ENCODE results near the gene ONECUT1.

ONECUT1 gene

DNA sequence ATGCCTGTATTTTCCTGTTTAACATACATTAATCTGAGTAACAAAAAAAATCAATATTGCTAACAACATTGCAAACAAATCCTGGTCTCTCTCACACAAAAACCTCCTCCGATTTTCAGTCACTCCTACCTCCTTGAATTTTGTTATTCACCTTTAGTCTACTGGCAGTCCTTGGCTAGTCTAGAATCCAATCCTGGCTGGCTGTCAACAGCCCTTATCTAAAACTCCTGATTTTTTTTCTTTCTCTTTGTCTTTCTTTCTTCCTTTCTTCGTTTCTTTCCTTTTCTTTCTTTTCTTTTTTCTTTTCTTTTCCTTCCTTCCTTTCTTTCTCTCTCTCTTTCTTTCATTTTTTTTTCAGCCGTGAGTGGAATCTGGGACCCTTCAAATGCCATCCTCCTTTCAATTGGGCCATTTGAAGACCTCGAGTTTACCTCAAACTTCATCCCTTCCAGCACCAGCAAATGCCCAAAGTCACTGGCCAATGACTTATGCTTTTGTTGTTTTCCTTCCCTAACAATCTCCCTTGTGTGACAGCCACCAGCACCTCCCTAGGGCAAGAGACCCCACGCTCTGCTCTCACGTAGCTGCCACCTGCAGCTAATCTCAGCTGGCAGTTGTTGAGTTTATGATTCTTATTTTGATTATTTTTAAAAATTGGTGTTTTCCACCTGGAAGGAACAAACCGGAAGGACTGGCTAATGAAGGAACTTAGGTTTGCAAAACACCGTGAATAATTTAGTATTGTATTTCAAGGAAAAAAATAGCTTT lies 6.8 kb upstream of the ONECUT1 start:
- DNase-seq (ENCODE audit: low spot score) = no peak

DNA sequence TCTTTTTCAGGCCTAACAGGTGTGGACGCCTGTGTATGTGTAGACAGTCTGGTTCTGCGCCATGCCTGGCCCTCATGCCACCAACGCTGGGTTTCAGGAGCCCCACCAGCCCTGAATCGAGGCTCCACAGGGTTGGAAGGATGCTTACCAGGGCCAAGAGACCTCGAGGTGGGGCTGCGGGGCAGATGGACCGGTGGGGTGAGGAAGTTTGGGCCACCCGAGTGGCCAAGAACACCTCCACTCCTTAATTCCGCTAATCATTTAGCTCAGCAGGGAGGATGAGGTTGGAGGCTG lies 6.0 kb upstream of the ONECUT1 start:
- no peak for DNase-seq (ENCODE audit: low spot score)

DNA sequence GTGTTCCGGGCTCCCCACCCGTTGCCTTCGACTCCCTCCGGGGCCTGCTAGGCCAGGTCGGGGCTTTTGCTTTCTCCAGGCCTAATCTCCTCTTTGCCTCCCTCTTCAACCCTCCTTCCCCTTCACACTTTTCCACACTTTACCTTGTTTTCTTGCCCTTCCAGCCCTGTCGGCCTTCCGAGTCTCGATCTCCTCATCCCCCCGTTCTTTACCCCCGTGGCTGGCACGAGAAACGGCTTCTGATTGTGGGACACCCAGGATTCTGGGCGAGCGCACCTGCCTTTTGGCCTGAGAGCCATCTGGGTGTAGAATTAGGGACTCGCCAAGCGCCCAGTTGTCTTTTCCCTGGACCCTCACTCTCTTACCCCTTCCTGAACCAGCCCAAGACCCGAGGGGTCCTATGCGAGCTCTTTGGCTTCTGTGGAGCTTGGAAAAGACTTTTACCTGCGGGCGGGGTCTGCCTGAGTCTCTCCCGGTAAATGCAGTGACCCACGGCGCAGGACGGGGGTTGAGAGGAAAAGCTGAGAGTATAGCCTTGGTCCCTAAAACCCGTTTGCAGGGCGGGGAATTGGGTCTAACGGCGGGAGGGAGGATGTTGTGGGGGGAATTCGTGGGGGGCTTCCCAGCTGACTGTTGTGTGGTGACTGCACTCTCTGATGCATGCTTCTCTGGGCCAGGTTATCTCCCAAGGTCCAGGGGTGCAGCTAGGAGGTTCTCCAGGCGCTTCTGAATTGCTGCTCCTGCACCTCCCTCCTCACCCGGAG lies 5.5 kb upstream of the ONECUT1 start:
- no peak for DNase-seq (ENCODE audit: low spot score)

DNA sequence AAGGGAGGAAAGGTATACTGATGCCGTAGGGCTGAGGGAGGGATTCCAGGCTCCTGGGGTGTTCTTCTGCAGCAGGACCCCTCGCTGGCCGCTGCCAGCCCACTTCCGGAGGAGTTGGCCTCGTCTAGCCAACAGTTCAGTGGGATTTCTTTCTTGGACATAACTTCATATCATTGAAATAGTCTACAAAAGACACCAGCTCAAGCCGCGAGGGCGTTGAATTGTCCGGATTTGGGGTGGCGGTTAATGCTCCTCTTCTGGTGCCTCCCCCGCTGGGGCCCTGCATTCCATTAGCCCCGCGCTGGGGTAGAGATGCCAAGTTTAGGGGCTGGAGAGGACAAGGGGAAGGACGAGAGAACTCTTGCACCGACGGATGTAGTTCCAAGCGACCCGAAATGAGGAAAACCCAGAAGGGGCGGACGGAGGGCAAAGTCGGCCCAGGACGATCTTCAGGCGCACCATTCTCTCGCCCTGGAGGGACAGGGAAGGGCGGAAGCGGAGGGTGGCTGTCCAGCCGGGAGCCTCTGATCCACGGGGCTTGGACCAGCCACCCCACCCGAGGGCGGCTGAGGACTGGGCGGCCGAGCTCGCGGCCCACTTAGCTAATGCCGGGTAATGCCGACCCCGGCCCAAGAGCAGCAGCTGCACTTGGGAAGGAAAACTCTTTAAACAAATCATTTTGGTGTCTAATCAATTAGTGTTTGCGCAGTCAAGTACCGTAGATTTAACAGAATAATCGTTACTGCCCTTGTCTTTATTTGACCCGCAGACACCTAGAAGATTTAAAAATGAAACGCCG lies 4.7 kb upstream of the ONECUT1 start:
- no peak for DNase-seq (ENCODE audit: low spot score)

DNA sequence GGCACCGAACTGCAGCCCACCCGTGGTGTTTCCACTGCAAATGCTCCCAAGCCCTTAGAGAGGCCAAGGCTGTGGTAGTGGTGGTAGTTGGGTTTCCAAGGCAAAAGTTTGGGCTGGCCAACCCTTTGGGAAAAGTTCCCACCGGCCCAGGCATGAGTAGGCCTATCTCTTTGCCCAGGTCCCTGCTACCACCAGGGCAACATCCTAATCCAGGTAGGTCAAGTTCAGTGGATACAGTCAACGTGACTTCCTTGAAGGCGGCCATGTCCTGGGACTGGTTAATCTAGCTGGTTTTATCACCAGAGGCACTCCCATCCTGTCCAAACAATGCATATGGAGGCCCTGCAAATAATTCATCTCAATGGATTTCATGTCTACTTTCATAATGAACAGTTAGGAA lies 1.6 kb upstream of the ONECUT1 start:
- DNase-seq (ENCODE audit: low spot score) = no peak

DNA sequence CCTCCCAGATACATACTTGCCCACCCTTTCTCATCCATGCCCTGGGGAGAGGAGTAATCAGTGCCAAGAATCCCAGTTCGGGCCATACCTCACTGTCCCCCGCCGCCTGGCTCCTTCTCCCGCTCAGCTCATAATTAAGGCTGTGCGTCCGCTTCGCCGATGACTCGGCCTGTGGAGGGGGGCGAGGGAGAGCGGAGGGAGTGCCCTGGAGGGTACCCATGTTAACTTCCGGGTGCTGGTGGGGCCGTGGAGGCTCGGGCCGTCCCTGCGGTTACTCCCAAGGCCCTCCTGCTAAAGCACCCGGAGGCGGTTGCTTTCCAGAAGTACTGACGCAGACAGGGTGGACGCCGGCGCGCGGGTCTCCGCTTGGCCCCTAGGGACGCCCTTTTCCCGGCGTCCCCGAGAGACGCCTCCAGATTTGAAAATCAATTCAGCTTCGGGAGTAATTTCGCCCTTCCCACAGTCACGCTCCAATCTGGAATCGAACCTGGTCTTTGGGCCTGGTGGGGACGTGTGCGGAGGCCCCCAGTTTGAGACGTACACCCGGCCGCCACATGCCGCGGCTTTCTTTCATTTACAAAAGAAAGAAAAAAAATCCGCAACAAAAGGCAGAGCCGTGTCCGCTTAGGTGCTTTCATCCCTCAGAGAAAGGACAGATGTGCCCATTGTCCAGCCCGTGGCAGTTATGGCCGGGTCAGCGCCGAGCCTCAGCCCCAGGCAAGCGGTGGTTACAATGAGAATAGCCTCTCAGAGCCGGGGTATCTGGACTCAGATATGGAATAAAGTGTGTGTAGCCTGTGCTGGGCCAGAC lies 1.0 kb upstream of the ONECUT1 start:
- no peak for DNase-seq (ENCODE audit: low spot score)

DNA sequence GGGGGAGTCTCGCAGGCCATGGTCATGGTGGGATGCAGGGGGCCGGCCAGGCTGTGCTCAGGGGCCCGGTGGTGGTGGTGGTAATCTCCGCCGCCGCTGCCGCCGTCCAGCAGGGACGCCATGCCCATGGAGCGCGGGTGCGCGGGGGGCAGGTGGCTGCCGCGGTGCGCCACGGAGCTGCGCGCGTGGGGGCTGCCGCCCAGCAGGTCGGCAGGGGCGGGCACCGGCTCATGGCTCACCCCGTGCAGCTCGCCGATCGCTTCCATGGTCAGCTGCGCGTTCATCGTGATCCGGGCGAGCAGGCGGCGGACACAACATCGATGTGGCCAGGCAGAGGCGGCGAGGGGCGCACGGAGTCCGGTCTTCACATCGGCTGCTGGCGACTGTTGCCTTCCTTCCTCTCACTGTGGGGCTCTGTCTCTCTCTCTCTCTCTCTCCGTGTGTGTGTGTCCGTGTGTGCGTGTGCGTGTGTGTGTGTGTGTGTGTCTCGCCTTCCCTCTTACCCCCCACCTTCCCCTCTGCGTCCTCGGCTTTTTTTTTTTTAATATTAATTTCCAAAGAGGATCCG lies 451 bp downstream of the ONECUT1 start:
- no peak for DNase-seq (ENCODE audit: low spot score)

DNA sequence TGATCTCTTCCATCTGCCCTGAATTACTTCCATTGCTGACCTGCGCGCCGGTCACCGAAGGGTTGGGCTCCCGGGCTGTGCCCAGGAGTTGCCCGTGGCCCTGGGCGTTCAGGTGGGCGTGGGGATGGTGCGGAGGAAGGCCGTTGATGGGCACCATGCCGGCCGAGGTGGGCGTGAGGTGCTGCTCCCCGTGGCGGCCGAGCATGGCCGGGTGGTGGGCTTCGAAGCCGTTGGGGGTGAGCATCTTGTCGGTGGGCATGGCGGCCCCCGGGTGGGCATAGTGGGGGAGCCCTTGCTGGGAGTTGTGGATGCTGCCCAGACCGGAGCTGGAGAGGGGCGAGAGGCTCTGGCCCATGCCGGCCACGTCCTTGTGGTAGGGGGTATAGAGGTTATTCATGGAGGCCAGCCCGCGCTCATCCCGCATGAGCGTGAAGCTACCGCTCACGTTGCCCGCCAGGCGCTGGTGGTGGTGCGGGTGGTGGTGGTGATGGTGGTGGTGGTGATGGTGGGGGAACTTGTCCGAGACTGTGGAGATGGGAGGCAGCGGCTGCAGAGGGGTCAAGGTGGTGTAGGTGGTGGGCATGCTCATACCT lies 1.0 kb downstream of the ONECUT1 start:
- no peak for DNase-seq (ENCODE audit: low spot score)

DNA sequence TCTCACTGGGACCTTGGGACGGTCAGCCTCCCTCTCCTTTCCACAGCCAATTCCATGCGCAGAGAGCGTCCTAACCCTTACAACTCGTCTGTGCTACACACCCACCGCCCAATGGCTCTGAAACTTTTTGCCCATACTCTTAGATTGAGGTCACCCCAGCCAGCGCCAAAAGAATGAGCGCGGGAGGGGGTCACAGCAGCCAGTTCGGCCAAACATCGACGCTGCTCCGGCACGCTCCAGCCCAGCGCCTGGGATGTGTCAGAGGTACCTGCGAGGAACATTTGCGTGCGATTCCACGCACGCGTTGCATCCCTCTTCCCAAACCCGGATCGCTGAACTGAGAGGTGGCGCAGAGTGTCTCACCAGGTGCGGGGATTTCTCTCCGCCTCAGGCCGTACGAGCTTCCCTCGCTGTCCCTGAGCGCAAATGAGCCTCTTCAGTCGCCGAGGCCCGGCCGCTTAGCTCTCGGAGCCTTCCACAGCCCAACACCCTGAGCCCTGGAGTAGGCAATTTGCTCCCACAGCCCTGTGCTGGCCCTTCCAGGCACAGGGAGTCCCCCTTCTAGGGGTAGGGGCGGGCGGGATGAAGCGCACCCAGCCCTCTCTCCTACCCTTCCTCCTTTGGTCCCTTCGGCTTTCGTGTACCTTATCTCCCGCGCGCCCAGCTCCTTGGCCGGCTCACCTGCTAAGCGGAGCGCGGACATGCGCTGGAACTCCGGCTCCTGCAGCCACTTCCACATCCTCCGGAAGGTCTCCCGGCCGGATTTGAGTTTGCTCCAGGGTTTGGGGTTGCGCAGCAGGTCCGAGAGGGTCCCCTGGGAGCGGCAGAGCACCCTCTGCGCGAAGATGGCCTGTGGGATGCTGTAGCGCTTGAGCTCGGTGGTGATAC lies 1.8 kb downstream of the ONECUT1 start:
- no peak for DNase-seq (ENCODE audit: low spot score)

DNA sequence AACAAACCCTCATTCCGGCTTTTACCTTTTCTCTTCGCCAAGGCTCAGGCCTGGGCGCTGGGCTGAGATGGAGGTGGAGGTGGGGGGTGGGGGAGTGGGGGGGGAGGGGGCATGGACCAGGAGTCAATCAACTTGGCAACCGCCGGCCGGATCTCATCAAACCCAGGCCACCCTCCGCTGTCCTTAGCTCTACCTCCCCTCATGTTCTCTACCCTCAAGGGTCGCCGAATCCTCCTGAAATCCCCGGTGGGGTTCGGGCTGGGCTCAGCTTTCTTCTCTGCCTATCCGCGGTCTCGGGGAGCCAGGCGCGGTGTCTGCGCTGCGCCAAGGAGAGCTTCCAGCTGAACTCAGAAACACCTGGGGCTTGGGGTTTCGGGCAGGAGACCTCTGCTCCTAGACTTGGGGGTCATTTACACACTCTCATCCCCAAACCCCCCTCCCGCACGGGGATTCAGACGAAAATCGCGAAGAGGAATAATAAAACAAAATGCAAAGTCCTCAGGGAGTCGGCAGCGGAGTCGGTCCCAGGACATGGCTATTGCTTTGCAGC lies 2.5 kb downstream of the ONECUT1 start:
- DNase-seq (ENCODE audit: low spot score) = no peak

DNA sequence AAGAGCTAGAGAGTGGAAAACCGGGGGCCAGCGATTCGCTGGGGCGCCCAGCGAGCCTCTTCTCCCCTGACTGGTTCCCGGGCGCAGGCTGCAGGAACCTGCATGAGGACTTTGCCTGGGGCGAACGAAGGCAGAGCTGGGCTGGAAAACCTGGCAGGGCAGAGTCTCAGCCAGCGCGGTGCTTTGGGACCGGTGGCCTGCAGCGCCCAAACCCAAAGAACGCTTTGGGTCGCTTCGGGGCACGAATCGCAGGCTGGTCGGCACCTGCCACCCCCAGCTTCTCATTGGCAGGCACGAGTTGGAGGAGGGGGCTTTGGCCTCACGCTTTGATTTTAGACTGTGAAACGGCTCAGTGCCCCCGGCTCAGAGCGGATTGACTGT lies 3.0 kb downstream of the ONECUT1 start:
- no peak for DNase-seq (ENCODE audit: low spot score)

DNA sequence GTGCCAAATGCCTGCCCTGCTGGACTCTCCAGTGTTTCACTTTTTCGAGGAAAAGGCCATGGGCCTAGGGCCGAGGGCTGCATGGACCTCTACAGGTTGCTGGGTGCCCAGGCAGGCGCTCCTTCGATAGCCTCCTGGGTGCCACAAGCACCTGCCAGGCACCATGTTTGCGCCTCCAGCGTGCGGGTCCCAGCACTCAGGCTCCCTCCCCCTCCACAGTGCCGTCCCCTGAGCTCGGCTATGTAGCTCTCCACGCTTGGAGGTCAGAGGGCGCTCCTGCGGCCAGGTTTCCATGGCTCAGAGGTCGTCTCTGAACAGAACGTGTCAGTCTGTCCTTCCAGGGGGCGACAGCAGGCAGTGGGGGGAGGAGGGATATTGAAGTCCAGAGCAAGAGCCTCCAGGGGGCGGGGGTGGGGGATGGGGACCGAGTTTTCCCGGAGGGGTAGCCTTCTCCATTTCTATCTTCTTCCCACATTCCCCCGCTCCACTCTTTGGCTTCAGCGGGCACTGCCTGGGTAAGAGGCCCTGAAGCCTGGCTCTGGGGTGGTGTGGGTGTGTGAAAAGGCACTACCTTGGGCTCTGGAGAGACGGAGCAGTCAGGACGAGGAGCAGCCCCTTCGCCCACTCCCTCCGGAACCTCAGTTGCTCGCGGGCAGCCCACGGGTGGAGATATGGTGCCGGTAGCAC lies 3.6 kb downstream of the ONECUT1 start:
- no peak for DNase-seq (ENCODE audit: low spot score)

DNA sequence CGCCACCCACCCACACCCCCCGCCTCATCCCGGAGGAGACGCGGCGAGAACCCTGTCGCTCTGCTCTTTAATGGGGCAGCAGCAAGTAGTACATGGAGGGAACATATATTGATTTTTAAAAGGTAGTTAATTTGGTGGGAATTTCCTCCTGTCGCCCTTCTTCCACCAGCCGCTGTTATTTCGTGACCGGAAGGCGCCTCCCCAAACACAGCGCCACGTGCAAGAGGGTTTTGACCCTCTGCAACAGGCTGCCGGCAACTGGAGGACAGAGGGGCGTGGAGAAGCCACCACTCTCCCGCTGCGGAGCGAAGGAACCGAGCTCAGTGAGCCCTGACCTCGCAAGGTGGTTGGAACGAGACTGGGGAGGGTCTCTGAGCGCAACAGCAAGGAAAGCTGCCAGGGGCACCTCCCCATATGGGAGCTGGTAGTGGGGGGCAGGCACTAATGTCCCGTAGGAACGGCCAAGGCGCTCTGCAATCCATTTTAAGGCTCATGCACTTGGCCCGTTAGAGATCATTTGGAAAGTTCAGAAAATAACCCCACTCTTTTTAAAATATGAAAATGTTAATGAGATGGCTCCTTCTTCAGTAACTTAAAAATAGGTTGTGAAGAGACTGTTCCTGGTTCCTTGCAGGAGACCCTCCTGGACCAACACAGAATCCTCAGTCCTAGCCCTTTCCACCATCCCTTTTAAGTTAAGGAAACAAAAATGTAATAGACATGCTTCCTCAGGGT lies 4.3 kb downstream of the ONECUT1 start:
- no peak for DNase-seq (ENCODE audit: low spot score)

DNA sequence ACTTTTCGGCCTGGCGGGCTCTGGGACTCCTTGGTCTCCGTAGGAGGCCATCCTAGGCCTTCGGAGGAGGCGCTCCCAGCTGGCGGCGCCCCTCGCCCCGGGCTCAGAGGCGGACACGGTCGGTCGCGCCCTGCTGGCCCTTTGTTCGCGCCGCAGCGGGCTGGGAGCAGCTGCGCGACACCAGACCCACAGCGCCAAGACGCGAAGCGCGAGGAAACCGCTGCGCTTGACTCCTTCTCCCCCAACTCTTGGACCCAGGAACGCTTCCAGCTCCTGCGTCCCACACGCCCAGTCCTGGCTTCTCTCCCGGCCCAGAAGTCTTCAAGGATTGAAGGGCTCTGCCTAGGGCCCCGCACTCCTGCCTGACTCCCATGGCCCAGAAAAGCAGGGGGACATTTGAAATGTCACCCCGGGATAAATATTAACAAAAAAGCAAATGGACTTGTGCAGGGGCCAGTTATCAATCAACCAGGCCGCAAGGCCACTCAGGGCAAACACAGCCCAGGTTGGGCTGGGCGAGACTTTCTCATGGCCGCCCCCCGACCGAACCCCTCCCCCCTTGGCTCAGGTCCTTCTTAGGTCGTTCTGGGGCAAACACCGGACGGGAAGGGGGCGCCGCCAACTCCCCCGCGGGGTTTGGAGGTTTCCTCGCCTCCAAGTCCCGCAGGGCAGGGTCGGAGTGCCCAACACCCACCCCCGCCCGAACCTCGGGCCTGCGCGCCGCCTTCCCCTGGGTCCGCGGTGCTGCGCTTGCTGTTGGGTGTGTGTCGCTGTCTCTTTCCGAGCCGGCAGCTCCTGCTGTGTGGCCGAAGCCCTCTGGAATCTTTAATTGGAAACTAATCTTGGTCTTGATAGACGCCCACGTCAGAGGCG lies 5.1 kb downstream of the ONECUT1 start:
- no peak for DNase-seq (ENCODE audit: low spot score)

DNA sequence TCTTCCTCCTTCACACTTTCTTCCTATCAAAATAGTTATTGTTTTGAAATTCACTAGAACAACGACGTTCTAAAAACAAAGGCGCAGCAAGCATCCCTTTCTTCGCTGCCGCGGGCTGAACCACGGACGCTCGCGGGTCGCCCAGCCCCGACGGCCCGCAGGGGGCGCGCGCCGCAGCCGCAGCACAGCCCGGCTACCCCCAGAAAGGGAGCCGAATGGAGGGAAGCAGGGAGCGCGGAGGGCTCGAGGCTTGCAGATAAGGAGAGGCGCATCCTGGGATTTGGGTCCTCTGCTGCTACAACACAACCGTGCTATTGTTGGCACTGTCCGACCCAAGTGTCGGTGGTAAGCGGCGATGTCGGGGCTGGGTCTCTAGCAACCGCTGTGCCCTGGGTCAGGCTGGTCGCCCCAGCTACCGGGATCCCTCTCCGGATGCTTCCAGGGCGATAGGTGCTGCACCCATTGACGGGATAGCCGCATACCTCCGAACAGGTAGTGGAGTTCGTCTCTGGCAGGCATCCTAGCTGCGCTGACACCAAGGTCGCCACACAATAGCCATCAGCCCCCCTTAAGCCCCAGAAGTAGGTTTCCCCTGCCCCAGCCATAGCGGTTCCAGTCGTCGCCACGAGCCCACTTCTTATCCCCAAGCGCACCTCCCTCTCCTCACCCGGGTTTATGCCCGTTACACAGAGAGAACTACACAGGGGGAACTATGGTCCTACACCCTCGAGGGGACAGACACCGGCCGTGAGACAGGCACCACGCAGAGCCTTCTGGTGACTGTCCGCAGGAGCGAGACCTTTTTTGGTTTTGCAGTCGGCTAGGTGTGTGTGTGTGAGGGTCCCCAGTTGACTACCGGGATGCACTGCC lies 6.0 kb downstream of the ONECUT1 start:
- DNase-seq (ENCODE audit: low spot score) = peak; percentile 63

DNA sequence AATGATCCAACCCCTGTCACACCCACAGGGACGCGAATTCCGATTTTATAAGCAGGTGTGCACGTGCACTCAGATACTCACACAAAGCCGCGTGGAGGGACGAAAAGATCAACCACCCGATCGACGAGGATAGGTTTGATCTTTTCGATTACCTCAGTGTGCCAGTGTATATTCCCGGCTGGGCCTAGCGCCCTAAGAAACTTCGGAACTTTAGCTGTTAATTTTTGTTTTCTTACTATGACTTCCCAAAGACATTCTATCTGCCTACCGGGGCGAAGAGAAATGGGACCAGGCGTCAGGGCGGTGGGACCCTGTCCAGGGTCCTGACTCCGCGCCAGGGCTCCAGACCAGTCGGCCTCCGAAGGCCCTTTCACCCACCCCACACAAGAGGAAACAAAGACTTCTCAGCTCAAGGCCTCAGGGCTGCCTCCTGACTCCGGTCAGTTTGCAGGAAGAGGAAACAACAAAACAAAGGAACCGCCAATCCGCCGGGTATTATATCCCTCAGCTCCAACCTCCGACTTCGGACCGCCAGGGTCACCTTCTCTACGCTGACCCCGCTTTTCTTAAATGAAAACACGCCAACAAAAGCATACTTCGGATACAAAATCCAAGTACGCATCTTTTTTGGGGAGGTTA lies 6.8 kb downstream of the ONECUT1 start:
- DNase-seq (ENCODE audit: low spot score) = no peak

Measured in germinal center (tissue), 1 donor.